Measurements from ENCODE around the gene KYNU. TPM values are rescaled to one million over a fixed set of nuclear protein-coding genes. Genes with fewer than 3 reads are reported as not detected.
"Not testable (repeated sequence)": the region's sequence is repeated elsewhere in the genome, so short reads cannot be mapped to it uniquely, and the experiment has no call there.

The KYNU gene
- total and polyA plus RNA-seq, 5 donors = 0.50 to 2.3 (median 2.0) TPM

DNA sequence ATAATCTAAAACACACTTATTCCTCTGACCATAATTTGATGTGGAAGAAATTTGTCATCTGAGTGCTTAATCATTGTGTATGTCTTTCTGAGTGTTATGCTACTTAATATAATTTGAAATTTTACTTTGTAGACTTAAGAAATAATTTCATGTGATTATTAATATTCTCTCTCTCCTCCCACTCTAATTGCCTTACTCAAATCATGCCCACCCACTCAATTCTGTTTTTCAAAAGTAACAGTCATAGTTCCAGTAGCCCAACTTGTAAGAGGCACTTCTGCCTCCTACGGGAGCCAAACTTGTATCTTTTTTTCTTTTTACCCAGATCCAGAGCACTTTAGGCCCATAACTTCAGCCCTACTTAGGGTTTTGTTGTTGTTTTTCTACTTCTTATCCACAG lies 18.5 kb upstream of the KYNU start:
- no peak for ATAC-seq
- H3K4me3 ChIP-seq (ENCODE audit: low read length) = no peak overlapping the region
- no peak overlapping the region for H3K27ac ChIP-seq (ENCODE audit: low read length)
- H3K4me1 ChIP-seq (ENCODE audit: control insufficient read depth, insufficient read depth, low read length) = no peaks in the 10 kb centered on the region
- H3K27me3 ChIP-seq (ENCODE audit: control insufficient read depth, insufficient read depth) = no peaks in the 10 kb centered on the region
- no peaks in the 10 kb centered on the region for H3K9me3 ChIP-seq (ENCODE audit: control insufficient read depth, low read length)
- DNase-seq = no peak
- WGBS = 90% methylated on average over 1 of the region's 1 CpG
- intact Hi-C loops (cut with DNase I) = no loop called here

DNA sequence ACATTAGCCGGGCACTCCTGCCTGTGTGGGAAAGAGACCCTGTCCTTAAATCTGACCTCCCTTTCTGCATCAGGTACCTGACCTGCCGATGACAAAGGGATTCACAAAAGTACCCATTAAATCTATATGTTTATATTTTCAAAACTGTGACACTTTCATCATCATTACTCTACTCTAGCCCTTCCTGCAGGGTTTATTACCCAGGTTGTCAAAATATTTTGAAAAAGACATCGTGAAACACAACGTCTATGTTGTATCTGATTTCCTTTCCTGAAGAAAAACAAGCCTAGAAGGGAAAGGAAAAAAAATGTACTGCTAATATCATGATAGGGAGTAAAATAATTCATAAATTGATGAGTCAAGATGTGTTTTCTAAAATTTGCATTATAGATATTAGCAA lies 15.2 kb upstream of the KYNU start:
- DNase-seq (no peak), ATAC-seq (no peak)
- H3K27ac ChIP-seq (ENCODE audit: low read length) = no peak overlapping the region
- no peaks in the 10 kb centered on the region for H3K27me3 ChIP-seq (ENCODE audit: control insufficient read depth, insufficient read depth)
- no peaks in the 10 kb centered on the region for H3K4me1 ChIP-seq (ENCODE audit: control insufficient read depth, insufficient read depth, low read length)
- intact Hi-C loops (cut with DNase I) = no loop called here
- 75% methylated on average over 4 of the region's 4 CpGs for WGBS
- H3K9me3 ChIP-seq (ENCODE audit: control insufficient read depth, low read length) = no peaks in the 10 kb centered on the region
- no peak overlapping the region for H3K4me3 ChIP-seq (ENCODE audit: low read length)

DNA sequence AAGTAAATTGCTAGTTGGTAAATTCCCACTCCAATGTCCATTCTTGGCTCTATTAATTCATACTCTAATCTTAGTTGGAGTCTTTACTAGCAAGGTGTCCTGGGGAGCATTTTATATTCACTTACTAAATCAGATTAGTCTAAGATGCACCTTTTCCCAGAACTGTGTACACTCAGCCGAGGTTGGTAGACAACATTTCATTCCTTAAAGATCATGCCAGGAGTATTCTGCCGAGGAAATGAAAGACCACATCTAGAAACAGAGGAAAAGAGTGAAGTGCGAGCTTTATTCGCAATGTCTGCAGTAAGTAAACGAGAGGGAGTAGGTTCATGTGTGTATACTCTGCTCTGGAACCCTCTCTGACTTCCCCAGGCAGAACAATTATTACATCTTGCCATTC lies 14.6 kb upstream of the KYNU start:
- WGBS = 86% methylated on average over 5 of the region's 5 CpGs

DNA sequence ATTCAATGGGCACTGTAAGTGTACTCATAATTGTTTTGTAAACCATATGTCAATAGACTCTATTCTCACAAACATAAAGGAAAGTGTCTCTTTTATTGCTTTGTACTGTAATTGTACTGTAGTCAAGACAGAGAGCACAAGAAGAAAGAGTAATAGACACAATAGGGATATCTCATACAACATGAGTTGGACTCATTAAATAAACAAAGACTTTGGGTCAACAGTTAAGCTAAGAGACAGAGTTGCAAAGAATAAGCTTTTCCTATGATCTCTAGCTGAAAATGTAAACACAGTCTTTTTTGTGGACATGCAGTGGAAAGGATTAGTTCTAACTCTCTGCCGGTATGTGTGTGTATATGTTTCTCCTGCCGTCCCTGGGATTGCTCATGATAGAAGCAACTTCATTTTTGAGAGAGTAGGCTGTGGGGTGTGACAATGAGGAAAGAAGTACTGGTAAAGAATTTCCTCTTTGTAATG lies 13.9 kb upstream of the KYNU start:
- DNase-seq (no peak), ATAC-seq (no peak)
- 55% methylated on average over 2 of the region's 2 CpGs for WGBS
- H3K27me3 ChIP-seq (ENCODE audit: control insufficient read depth, insufficient read depth) = no peaks in the 10 kb centered on the region
- no peaks in the 10 kb centered on the region for H3K9me3 ChIP-seq (ENCODE audit: control insufficient read depth, low read length)
- H3K4me3 ChIP-seq (ENCODE audit: low read length) = no peak overlapping the region
- intact Hi-C loops (cut with DNase I) = no loop called here
- H3K4me1 ChIP-seq (ENCODE audit: control insufficient read depth, insufficient read depth, low read length) = no peaks in the 10 kb centered on the region
- no peak overlapping the region for H3K27ac ChIP-seq (ENCODE audit: low read length)

More for the DNA sequence above, 14.6 kb upstream of the KYNU start:
- ATAC-seq = no peak
- H3K27me3 ChIP-seq (ENCODE audit: control insufficient read depth, insufficient read depth) = no peaks in the 10 kb centered on the region
- H3K9me3 ChIP-seq (ENCODE audit: control insufficient read depth, low read length) = no peaks in the 10 kb centered on the region
- H3K4me1 ChIP-seq (ENCODE audit: control insufficient read depth, insufficient read depth, low read length) = no peaks in the 10 kb centered on the region
- DNase-seq = no peak
- no peak overlapping the region for H3K27ac ChIP-seq (ENCODE audit: low read length)
- intact Hi-C loops (cut with DNase I) = no loop called here
- H3K4me3 ChIP-seq (ENCODE audit: low read length) = no peak overlapping the region

DNA sequence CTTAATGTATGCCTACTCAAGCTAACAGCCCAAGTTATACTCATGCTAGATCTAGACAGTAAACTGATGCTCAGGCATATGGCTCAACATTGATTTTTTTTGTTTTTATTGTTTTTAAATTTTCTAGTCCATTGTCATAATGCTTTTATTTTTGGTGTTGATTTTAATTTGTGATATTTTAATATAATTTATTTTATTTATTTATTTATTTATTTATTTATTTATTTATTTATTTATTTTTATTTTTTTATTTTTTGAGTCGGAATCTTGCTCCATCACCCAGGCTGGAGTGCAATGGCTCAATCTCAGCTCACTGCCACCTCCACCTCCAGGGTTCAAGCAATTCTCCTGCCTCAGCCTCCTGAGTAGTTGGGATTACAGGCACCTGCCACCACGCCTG lies 12.9 kb upstream of the KYNU start:
- DNase-seq; intact Hi-C loops (cut with DNase I): not testable (repeated sequence)

DNA sequence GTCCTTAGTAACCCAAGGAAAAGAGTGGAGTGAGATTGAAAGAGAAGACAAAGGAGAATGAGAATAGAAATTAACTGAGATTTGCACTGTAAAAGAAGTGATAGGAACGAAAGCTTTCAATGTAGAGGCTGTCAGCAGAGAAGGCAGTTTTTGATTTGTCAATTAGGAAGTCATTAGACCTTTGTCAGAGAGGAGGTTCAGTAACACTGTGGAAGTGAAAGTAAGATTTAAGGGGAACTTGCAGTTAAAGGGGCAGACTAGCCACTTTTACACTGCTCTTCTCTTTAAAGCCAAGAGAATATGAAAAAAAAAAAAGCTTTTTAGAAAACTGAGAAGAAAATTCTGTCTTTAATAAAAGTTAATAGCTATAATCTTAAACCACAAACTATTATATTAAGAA lies 11.5 kb upstream of the KYNU start:
- Histone ChIP-seq H3K27me3 (ENCODE audit: control insufficient read depth, insufficient read depth) (no peaks in the 10 kb centered on the region), H3K27ac (ENCODE audit: low read length) (no peak overlapping the region), H3K4me3 (ENCODE audit: low read length) (peak overlapping the region; percentile 22), H3K4me1 (ENCODE audit: control insufficient read depth, insufficient read depth, low read length) (no peaks in the 10 kb centered on the region), H3K9me3 (ENCODE audit: control insufficient read depth, low read length) (no peaks in the 10 kb centered on the region)
- DNase-seq = no peak
- intact Hi-C loops (cut with DNase I) = no loop called here
- peak in 1 of 2 donors; percentile 39 for ATAC-seq
- 17% methylated on average over 1 of the region's 1 CpG for WGBS

More for the DNA sequence above, 12.9 kb upstream of the KYNU start:
- ATAC-seq; H3K27ac ChIP-seq (ENCODE audit: low read length); H3K27me3 ChIP-seq (ENCODE audit: control insufficient read depth, insufficient read depth); H3K4me3 ChIP-seq (ENCODE audit: low read length); H3K4me1 ChIP-seq (ENCODE audit: control insufficient read depth, insufficient read depth, low read length); H3K9me3 ChIP-seq (ENCODE audit: control insufficient read depth, low read length): not testable (repeated sequence)
- 98% methylated on average over 2 of the region's 2 CpGs for WGBS

DNA sequence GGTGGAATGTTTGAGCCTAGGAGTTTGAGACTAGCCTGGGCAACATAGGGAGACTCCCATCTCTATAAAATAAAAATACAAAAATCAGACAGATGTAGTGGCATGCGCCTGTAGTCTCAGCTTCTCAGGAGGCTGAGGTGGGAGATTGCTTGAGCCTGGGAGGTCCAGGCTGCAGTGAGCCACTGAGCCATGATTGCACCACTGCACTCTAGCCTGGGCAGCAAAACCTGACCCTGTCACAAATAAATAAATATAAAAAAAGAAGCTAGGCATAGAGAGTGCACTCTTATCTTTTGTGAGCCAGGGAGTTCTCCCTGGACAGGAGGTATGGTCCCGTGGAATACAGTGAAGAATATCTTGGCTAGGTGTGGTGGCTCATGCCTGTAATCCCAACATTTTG lies 11.0 kb upstream of the KYNU start:
- Histone ChIP-seq H3K27ac (ENCODE audit: low read length) (no peak overlapping the region), H3K4me1 (ENCODE audit: control insufficient read depth, insufficient read depth, low read length) (no peaks in the 10 kb centered on the region), H3K9me3 (ENCODE audit: control insufficient read depth, low read length) (no peaks in the 10 kb centered on the region), H3K27me3 (ENCODE audit: control insufficient read depth, insufficient read depth) (no peaks in the 10 kb centered on the region), H3K4me3 (ENCODE audit: low read length) (no peak overlapping the region)
- 88% methylated on average over 2 of the region's 2 CpGs for WGBS
- ATAC-seq = no peak
- intact Hi-C loops (cut with DNase I) = no loop called here
- DNase-seq = no peak

DNA sequence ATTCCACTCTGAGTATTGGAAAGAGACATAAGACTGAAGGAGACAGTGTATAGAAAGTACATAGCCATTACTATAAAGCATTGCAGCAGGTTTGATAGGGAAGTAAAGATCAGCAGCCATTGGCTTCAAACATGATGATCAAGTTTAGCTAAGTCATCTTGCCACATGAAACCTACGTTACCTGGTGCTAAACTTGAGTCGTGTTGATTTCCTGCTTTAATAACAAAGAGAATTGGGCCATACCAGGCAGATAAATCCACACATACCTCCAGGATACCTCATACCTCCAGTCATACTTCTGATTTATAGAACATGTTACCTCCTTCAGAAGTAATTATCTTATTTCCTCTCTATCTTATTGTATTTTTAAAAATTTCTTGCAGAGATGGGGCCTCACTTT lies 10.3 kb upstream of the KYNU start:
- Histone ChIP-seq H3K27ac (ENCODE audit: low read length) (no peak overlapping the region), H3K27me3 (ENCODE audit: control insufficient read depth, insufficient read depth) (no peaks in the 10 kb centered on the region), H3K4me1 (ENCODE audit: control insufficient read depth, insufficient read depth, low read length) (no peaks in the 10 kb centered on the region), H3K9me3 (ENCODE audit: control insufficient read depth, low read length) (no peaks in the 10 kb centered on the region), H3K4me3 (ENCODE audit: low read length) (no peak overlapping the region)
- intact Hi-C loops (cut with DNase I) = no loop called here
- ATAC-seq (no peak), DNase-seq (no peak)
- WGBS = 76% methylated on average over 2 of the region's 2 CpGs

DNA sequence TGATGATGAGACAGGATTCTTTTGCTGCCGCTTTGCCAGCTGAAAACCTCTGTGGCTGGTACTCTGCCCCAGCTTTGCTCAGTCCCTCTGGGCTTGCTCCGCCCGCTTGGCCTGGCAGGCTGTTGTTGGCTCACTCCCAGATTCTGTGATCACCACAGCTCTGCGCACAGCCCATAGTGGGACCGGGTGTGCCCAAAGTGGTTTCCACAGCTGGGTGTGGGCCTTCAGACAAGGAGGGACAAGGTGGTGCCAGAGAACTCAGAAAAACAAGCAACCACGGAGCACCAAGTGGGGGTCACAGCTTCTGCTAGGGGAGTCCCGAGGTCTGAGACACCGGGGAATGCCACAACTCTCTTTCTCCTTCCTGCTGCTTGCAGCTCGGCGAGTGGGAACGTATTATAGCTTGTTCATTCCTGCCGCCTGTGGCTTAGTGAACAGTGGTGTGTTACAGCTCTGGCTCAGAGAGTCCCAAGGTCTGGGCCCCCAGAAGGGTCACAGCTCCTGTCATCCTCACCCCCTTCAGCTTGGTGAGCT lies 9.2 kb upstream of the KYNU start:
- WGBS = 73% methylated on average over 12 of the region's 12 CpGs
- H3K27ac ChIP-seq (ENCODE audit: low read length) = no peak overlapping the region
- peak; percentile 87 to 92 for ATAC-seq

DNA sequence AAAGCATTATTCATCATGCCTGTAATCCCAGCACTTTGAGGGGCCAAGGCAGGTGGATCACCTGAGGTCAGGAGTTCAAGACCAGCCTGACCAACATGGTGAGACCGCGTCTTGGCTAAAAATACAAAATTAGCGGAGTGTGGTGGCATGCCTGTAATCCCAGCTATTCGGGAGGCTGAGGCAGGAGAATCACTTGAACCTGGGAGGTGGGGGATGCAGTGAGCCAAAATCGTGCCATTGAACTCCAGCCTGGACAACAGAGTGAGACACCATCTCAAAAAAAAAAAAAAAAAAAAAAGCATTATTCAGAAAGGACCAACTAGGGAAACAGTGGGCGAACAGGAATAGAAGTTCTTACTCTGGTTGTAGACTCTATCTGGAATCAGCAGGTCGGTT lies 8.4 kb upstream of the KYNU start:
- DNase-seq; H3K27me3 ChIP-seq (ENCODE audit: control insufficient read depth, insufficient read depth); ATAC-seq; intact Hi-C loops (cut with DNase I); H3K4me3 ChIP-seq (ENCODE audit: low read length); H3K9me3 ChIP-seq (ENCODE audit: control insufficient read depth, low read length); H3K27ac ChIP-seq (ENCODE audit: low read length); H3K4me1 ChIP-seq (ENCODE audit: control insufficient read depth, insufficient read depth, low read length): not testable (repeated sequence)
- 91% methylated on average over 7 of the region's 7 CpGs for WGBS

More for the DNA sequence above, 9.2 kb upstream of the KYNU start:
- Histone ChIP-seq H3K9me3 (ENCODE audit: control insufficient read depth, low read length) (no peaks in the 10 kb centered on the region), H3K4me1 (ENCODE audit: control insufficient read depth, insufficient read depth, low read length) (no peaks in the 10 kb centered on the region), H3K27me3 (ENCODE audit: control insufficient read depth, insufficient read depth) (no peaks in the 10 kb centered on the region), H3K4me3 (ENCODE audit: low read length) (no peak overlapping the region)
- DNase-seq = peak; percentile 56 to 83 (median 76)
- intact Hi-C loops (cut with DNase I) = no loop called here

DNA sequence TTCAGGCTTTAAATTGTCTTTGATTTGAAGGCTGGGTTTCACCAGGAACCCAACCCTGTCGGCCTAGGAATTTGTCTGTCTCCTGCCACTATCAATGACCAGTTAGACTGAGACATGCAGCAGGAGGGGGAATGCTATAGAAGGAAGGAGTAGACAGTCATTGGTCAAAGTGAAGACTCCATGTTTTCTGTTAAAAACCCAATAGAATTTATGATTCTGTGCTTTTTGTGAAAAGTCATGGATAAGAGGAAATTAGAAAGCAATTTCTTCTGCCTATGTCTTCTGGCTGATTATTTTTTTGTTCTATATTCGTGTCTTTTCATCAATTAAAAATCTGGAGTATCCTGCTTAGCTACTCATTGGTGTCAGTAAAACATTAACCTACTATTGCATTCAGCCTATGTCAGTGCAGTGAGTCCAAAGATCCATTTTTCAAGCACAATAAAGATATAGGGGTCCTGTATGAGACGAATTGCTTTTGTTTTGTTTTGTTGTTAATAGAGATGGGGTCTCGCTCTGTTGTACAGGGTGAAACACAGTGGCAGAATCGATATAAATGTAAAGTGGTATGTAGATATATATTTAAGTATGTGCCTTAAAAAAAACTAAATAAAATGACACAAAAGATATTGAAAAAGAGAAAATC lies 7.9 kb upstream of the KYNU start:
- WGBS = 86% methylated on average over 5 of the region's 5 CpGs
- H3K4me1 ChIP-seq (ENCODE audit: control insufficient read depth, insufficient read depth, low read length) = no peaks in the 10 kb centered on the region
- H3K27me3 ChIP-seq (ENCODE audit: control insufficient read depth, insufficient read depth) = no peaks in the 10 kb centered on the region
- H3K4me3 ChIP-seq (ENCODE audit: low read length) = no peak overlapping the region
- DNase-seq (no peak), ATAC-seq (no peak)
- intact Hi-C loops (cut with DNase I) = no loop called here
- H3K27ac ChIP-seq (ENCODE audit: low read length) = no peak overlapping the region
- H3K9me3 ChIP-seq (ENCODE audit: control insufficient read depth, low read length) = no peaks in the 10 kb centered on the region

DNA sequence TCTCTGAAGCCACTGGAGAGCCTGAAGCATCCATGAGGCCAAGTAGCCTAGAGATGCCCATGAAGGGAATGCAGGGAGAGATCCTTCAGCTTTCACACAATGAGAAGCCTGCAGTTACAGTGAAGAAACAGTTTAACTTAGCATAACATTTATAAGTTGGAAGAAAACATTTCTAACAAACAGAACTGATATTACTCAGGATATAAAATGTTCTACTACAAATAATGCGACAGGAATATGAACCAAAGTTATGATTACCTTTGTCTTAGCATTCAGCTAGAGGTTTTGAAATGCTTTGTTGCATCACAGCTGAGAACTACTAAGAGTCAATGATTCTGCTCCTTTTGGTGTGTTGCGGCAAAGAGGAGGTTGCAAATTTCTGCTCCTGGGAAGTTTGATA lies 6.9 kb upstream of the KYNU start:
- ATAC-seq (no peak), DNase-seq (no peak)
- Histone ChIP-seq H3K9me3 (ENCODE audit: control insufficient read depth, low read length) (no peaks in the 10 kb centered on the region), H3K4me3 (ENCODE audit: low read length) (no peak overlapping the region), H3K4me1 (ENCODE audit: control insufficient read depth, insufficient read depth, low read length) (no peaks in the 10 kb centered on the region), H3K27me3 (ENCODE audit: control insufficient read depth, insufficient read depth) (no peaks in the 10 kb centered on the region), H3K27ac (ENCODE audit: low read length) (no peak overlapping the region)
- intact Hi-C loops (cut with DNase I) = no loop called here
- 93% methylated on average over 2 of the region's 2 CpGs for WGBS
